ENCODE measurements around the gene FUS.

Gene FUS

GRCh38 chr16:31204871-31205666, 25.1 kb downstream of the FUS start:
- DNase-seq = no peak

- no peak for DNase-seq
Observed at GRCh38 chr16:31206776-31207175, 26.8 kb downstream of the FUS start.

GRCh38 chr16:31213342-31213741, 33.4 kb downstream of the FUS start:
- DNase-seq = no peak

- DNase-seq = no peak
Observed at GRCh38 chr16:31213877-31214707, 34.2 kb downstream of the FUS start, which contains the start of gene TRIM72. Gene TRIM72 (plus strand): TSS chr16:31214119. CDS start chr16:31214739, 620 bp downstream.

GRCh38 chr16:31214708-31215286, 34.9 kb downstream of the FUS start:
- no peak for DNase-seq

GRCh38 chr16:31215287-31216162, 35.6 kb downstream of the FUS start:
- DNase-seq = no peak

- DNase-seq = no peak
Observed at GRCh38 chr16:31216422-31217135, 36.6 kb downstream of the FUS start, which contains the start of gene PYDC1. Gene PYDC1 (minus strand): TSS chr16:31217135. CDS start chr16:31217028, 107 bp downstream.

GRCh38 chr16:31217136-31217530, 37.2 kb downstream of the FUS start:
- no peak for DNase-seq

- DNase-seq = no peak
Observed at GRCh38 chr16:31219154-31219741, 39.3 kb downstream of the FUS start.

GRCh38 chr16:31221357-31222160, 41.6 kb downstream of the FUS start:
- no peak for DNase-seq

GRCh38 chr16:31223044-31223443, 43.1 kb downstream of the FUS start:
- no peak for DNase-seq

- DNase-seq = no peak
Observed at GRCh38 chr16:31224092-31224955, 44.4 kb downstream of the FUS start.

GRCh38 chr16:31225193-31225592, 45.3 kb downstream of the FUS start:
- no peak for DNase-seq

- no peak for DNase-seq
Observed at GRCh38 chr16:31228206-31228605, 48.3 kb downstream of the FUS start.

- no peak for DNase-seq
Observed at GRCh38 chr16:31229501-31229900, 49.6 kb downstream of the FUS start.

GRCh38 chr16:31238041-31238440, 58.1 kb downstream of the FUS start:
- no peak for DNase-seq
